Thyroid gland (tissue), 4 donors: ENCODE results near the gene MYEOV. TPM values are rescaled to one million over a fixed set of nuclear protein-coding genes. Genes with fewer than 3 reads are reported as not detected.

ENCODE experiments used
- DNase-seq, 2 donors: peaks; one replicate each; pipeline ENCODE4 v3.0.0-alpha.2; 2019
- H3K27ac ChIP-seq, 3 donors: fragments of 200-600 bp; sonication (generic); 1 replicate in 2 of 3; 2 replicates in 1 of 3; pipeline ENCODE4 v1.5.1; 2016 to 2019; ENCODE audit warnings: mild to moderate bottlenecking in 1 of 3, moderate library complexity in 1 of 3
- H3K27me3 ChIP-seq: fragments of 200-600 bp; sonication (generic); one replicate; pipeline ENCODE4 v1.5.1; 2019
- H3K36me3 ChIP-seq, 2 donors: fragments of 200-600 bp; sonication (generic); one replicate each; pipeline ENCODE4 v1.5.1; 2016 to 2019
- H3K4me1 ChIP-seq, 2 donors: fragments of 200-600 bp; sonication (generic); one replicate each; pipeline ENCODE4 v1.5.1; 2017 to 2019
- H3K4me3 ChIP-seq, 3 donors: fragments of 200-600 bp; sonication (generic); replicated peaks in 1 of 3; 1 replicate in 2 of 3; 2 replicates in 1 of 3; pipeline ENCODE4 v1.5.1; 2016; ENCODE audit warnings: mild to moderate bottlenecking in 1 of 3
- H3K9me3 ChIP-seq: fragments of 200-600 bp; sonication (generic); one replicate; pipeline ENCODE4 v1.5.1; 2017
- CTCF ChIP-seq, 6 experiments: fragments of 200-600 bp in 3 of 6; fragments of 450-650 bp in 3 of 6; sonication (generic) in 3 of 6; IDR thresholded peaks; one replicate each; pipeline ENCODE4 v1.5.1; 2016 to 2019; ENCODE audit warnings: antibody characterized with exemption in 6 of 6, mild to moderate bottlenecking in 2 of 6, inconsistent platforms in 1 of 6, moderate library complexity in 1 of 6
- POLR2A ChIP-seq, 2 donors: fragments of 450-650 bp; IDR thresholded peaks; one replicate each; pipeline ENCODE4 v1.6.1; 2017; ENCODE audit warnings: antibody characterized with exemption in 2 of 2, mild to moderate bottlenecking in 2 of 2, moderate library complexity in 1 of 2
- WGBS, 2 donors: methylation state at CpG; one replicate each; pipeline ENCODE4 v1.1.5; 2017; 5-methylcytosine and 5-hydroxymethylcytosine counted together
- intact Hi-C: fragments of 100-400 bp; cut with DNase I; formaldehyde crosslinking; loops from one replicate; pipeline ENCODE4 v1.15.1; 2023
- total RNA-seq, 4 donors: library from RNA; depleted of rRNA; stranded (reverse); fragments of >200 nt; gene quantifications; one replicate each; pipeline ENCODE4 v1.2.3, GENCODE V29; 2016

The MYEOV gene
- total RNA-seq, 4 donors from 2014 or later: 0.42 to 2.6 (median 0.68) TPM; not detected in 1

- H3K36me3 ChIP-seq: no peaks in the 10 kb centered on the region
- H3K4me3 ChIP-seq: no peak overlapping the region
- H3K27me3 ChIP-seq: no peaks in the 10 kb centered on the region
- 84 to 88% methylated on average over 4 of the region's 4 CpGs for WGBS, 2 donors
- no peaks in the 10 kb centered on the region for H3K4me1 ChIP-seq
- H3K9me3 ChIP-seq: no peaks in the 10 kb centered on the region
- intact Hi-C loops: no loop called here
- no peak for TF ChIP-seq CTCF (IDR thresholded peaks at IDR 0.05)
- TF ChIP-seq POLR2A (IDR thresholded peaks at IDR 0.05): no peak
- DNase-seq: no peak
- no peak overlapping the region for H3K27ac ChIP-seq
Measured at GRCh38 chr11:69330330-69330729, 36.4 kb downstream of the MYEOV start.

GRCh38 chr11:69333149-69333710 is 39.3 kb downstream of the MYEOV start:
- 85 to 100% methylated on average over 2 of the region's 2 CpGs for WGBS, 2 donors
- no peak overlapping the region for H3K27ac ChIP-seq
- H3K36me3 ChIP-seq: no peaks in the 10 kb centered on the region
- H3K4me1 ChIP-seq: no peaks in the 10 kb centered on the region
- H3K9me3 ChIP-seq: no peaks in the 10 kb centered on the region
- no peaks in the 10 kb centered on the region for H3K27me3 ChIP-seq
- intact Hi-C loops: no loop called here
- no peak overlapping the region for H3K4me3 ChIP-seq
- TF ChIP-seq POLR2A (IDR thresholded peaks at IDR 0.05): no peak
- no peak for TF ChIP-seq CTCF (IDR thresholded peaks at IDR 0.05)
- DNase-seq: no peak

GRCh38 chr11:69333879-69334278 is 39.9 kb downstream of the MYEOV start:
- no peak for DNase-seq
- Histone ChIP-seq H3K4me1 (no peaks in the 10 kb centered on the region), H3K27ac (no peak overlapping the region), H3K36me3 (no peaks in the 10 kb centered on the region), H3K4me3 (no peak overlapping the region), H3K27me3 (no peaks in the 10 kb centered on the region), H3K9me3 (no peaks in the 10 kb centered on the region)
- no peak for TF ChIP-seq POLR2A (IDR thresholded peaks at IDR 0.05)
- TF ChIP-seq CTCF (IDR thresholded peaks at IDR 0.05): no peak
- intact Hi-C loops: no loop called here
- 58 to 94% methylated on average over 1 to 2 of the region's 2 CpGs for WGBS, 2 donors

- WGBS, 2 donors: 92 to 93% methylated on average over 11 to 14 of the region's 15 CpGs
- intact Hi-C loops: no loop called here
- TF ChIP-seq CTCF (IDR thresholded peaks at IDR 0.05) (no peak), POLR2A (IDR thresholded peaks at IDR 0.05) (no peak)
Measured at GRCh38 chr11:69335007-69335780, 41.2 kb downstream of the MYEOV start.

GRCh38 chr11:69335781-69336405 is 41.9 kb downstream of the MYEOV start:
- intact Hi-C loops: no loop called here
- Histone ChIP-seq H3K27me3 (no peaks in the 10 kb centered on the region), H3K4me3 (no peak overlapping the region), H3K36me3 (no peaks in the 10 kb centered on the region), H3K27ac (no peak overlapping the region), H3K9me3 (no peaks in the 10 kb centered on the region), H3K4me1 (no peaks in the 10 kb centered on the region)
- DNase-seq: no peak
- 92 to 93% methylated on average over 10 to 12 of the region's 12 CpGs for WGBS, 2 donors
- TF ChIP-seq POLR2A (IDR thresholded peaks at IDR 0.05): no peak
- TF ChIP-seq CTCF (IDR thresholded peaks at IDR 0.05): no peak

More at GRCh38 chr11:69335007-69335780, 41.2 kb downstream of the MYEOV start:
- Histone ChIP-seq H3K9me3 (no peaks in the 10 kb centered on the region), H3K36me3 (no peaks in the 10 kb centered on the region), H3K27ac (no peak overlapping the region), H3K27me3 (no peaks in the 10 kb centered on the region), H3K4me3 (no peak overlapping the region), H3K4me1 (no peaks in the 10 kb centered on the region)
- DNase-seq: no peak
